SK-N-SH (cell line): ENCODE results near the gene DACT2.

ENCODE experiments used
- CHD2 ChIP-seq: fragments of 150-350 bp; IDR thresholded peaks from 2 replicates; pipeline ENCODE4 v1.6.1; 2018; ENCODE audit warnings: low read length; ENCODE audit not compliant: partially characterized antibody
- ELF1 ChIP-seq: IDR thresholded peaks from 2 replicates; pipeline ENCODE4 v1.4.0; 2012
- EP300 ChIP-seq, 2 experiments: IDR thresholded peaks; 2 replicates each; pipeline versions ENCODE4 v1.4.0 to v1.6.1; 2012; ENCODE audit warnings: borderline replicate concordance in 1 of 2, low read depth in 1 of 2, low read length in 1 of 2
- GATA2 ChIP-seq: sonication (generic); formaldehyde crosslinking; IDR thresholded peaks from 2 replicates; pipeline ENCODE4 v1.5.0; 2020; ENCODE audit warnings: mild to moderate bottlenecking, missing genetic modification reagents
- JUND ChIP-seq: IDR thresholded peaks from 2 replicates; pipeline ENCODE4 v1.4.0; 2012
- SMC3 ChIP-seq: IDR thresholded peaks from 2 replicates; pipeline ENCODE4 v1.6.1; 2012; ENCODE audit warnings: low read depth, low read length, improper control_type of control experiment
- TF ChIP-seq, protein P1 (sequence below): fragments of 200-600 bp; sonication (generic); IDR thresholded peaks from 2 replicates; pipeline ENCODE4 v1.6.1; 2017; ENCODE audit warnings: antibody characterized with exemption, mild to moderate bottlenecking, moderate library complexity
- TF ChIP-seq, protein P2 (sequence below): IDR thresholded peaks from 2 replicates; pipeline ENCODE4 v1.4.0; 2012; ENCODE audit warnings: low read depth

DNA sequence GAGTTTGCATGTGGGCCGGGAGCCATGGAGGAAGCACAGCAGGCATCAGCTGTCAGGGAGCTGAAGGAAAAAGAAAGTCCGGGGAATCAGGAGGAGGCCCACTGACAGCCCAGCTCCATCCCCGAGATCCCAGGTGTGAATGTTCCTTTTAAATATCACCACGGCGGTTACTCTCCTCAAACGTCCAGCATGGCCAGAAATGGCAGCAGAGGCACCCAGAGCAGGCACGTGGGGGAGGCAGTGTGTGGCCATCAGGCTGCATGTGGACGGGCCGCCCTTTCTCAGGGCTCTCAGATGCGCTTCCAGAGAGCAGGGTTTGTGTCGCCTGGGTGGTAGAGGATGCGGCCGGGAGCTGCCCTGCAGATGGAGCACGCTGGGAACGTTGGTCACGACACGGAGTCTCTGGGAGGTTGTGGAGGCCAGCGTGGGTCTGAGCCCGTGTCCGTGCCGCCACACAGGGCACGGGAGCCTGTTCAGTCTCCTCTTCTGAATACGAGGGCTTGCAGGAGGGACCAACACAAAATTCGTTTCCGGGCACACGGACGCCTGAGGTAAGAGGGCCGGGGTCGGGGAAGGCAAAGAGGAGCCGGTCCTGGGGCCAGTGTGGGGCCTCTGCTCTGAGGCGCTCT is 45.3 kb upstream of the DACT2 start:
- TF ChIP-seq CHD2 (no peak), EP300 (IDR thresholded peaks at IDR 0.05; ENCODE audit: borderline replicate concordance in 1 of 2, low read depth in 1 of 2, low read length in 1 of 2) (no peak), GATA2 (CRISPR knock-in tag) (no peak), ELF1 (no peak), JUND (no peak), SMC3 (no peak)
- TF ChIP-seq, protein P1, sequence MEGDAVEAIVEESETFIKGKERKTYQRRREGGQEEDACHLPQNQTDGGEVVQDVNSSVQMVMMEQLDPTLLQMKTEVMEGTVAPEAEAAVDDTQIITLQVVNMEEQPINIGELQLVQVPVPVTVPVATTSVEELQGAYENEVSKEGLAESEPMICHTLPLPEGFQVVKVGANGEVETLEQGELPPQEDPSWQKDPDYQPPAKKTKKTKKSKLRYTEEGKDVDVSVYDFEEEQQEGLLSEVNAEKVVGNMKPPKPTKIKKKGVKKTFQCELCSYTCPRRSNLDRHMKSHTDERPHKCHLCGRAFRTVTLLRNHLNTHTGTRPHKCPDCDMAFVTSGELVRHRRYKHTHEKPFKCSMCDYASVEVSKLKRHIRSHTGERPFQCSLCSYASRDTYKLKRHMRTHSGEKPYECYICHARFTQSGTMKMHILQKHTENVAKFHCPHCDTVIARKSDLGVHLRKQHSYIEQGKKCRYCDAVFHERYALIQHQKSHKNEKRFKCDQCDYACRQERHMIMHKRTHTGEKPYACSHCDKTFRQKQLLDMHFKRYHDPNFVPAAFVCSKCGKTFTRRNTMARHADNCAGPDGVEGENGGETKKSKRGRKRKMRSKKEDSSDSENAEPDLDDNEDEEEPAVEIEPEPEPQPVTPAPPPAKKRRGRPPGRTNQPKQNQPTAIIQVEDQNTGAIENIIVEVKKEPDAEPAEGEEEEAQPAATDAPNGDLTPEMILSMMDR: no peak
- TF ChIP-seq, protein P2, sequence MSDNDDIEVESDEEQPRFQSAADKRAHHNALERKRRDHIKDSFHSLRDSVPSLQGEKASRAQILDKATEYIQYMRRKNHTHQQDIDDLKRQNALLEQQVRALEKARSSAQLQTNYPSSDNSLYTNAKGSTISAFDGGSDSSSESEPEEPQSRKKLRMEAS: no peak
